Osteocyte (in vitro differentiated cells): ENCODE data around the gene ZNF548. TPM values are rescaled to one million over a fixed set of nuclear protein-coding genes. Genes with fewer than 3 reads are reported as not detected.

Experiments
- DNase-seq: peaks from one replicate; pipeline ENCODE4 v3.0.0; 2021; ENCODE audit warnings: mixed read lengths; ENCODE audit not compliant: unreplicated experiment; ENCODE audit errors: extremely low spot score
- H3K27ac Mint-ChIP-seq: one replicate; pipeline ENCODE4 v1.8.0; 2021; ENCODE audit warnings: mild to moderate bottlenecking, mixed read lengths; ENCODE audit not compliant: unreplicated experiment
- H3K27me3 Mint-ChIP-seq: one replicate; pipeline ENCODE4 v1.8.0; 2021; ENCODE audit warnings: mixed read lengths; ENCODE audit not compliant: unreplicated experiment
- H3K36me3 Mint-ChIP-seq: one replicate; pipeline ENCODE4 v1.8.0; 2021; ENCODE audit warnings: mixed read lengths; ENCODE audit not compliant: unreplicated experiment
- H3K4me1 Mint-ChIP-seq: one replicate; pipeline ENCODE4 v1.8.0; 2021; ENCODE audit warnings: mixed read lengths; ENCODE audit not compliant: unreplicated experiment
- H3K4me3 Mint-ChIP-seq: one replicate; pipeline ENCODE4 v1.8.0; 2021; ENCODE audit warnings: mild to moderate bottlenecking, moderate library complexity, mixed read lengths; ENCODE audit not compliant: unreplicated experiment
- H3K9me3 Mint-ChIP-seq: one replicate; pipeline ENCODE4 v1.8.0; 2021; ENCODE audit warnings: mixed read lengths; ENCODE audit not compliant: unreplicated experiment
- total RNA-seq: library from RNA; stranded (reverse); gene quantifications from 2 replicates; pipeline ENCODE4 v1.2.1, GENCODE V29; 2021
- TF ChIP-seq, protein P1 (sequence below): fragments of 200-600 bp; sonication (generic); IDR thresholded peaks from 2 replicates; pipeline ENCODE4 v1.5.0; 2021; ENCODE audit warnings: antibody characterized with exemption, mild to moderate bottlenecking, moderate library complexity

Gene ZNF548
- total RNA-seq, 1 donor from 2014 or later: 19.8 TPM

DNA sequence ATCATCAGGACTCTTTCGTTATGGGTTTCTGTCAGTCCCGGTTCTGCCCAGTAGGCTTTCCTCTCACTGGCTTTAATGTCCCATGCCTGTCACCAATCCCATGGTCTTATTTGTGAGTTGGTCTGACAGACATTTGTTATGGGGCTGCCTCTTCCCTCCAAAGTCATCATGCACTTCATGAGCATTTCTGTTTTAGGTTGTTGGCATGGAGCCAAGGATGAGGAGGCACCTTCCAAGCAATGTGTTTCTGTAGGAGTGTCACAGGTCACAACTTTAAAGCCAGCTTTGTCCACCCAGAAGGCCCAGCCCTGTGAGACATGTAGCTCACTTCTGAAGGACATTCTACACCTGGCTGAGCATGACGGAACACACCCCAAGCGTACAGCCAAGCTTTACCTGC, 29.8 kb downstream of the ZNF548 start:
- DNase-seq: no peak
- Mint-ChIP-seq H3K27me3 (no peaks in the 10 kb centered on the region), H3K36me3 (peaks cover 74% of the 10 kb centered on the region), H3K9me3 (peaks cover 29% of the 10 kb centered on the region), H3K27ac (no peak overlapping the region), H3K4me3 (no peak overlapping the region), H3K4me1 (no peaks in the 10 kb centered on the region)
- TF ChIP-seq, protein P1, sequence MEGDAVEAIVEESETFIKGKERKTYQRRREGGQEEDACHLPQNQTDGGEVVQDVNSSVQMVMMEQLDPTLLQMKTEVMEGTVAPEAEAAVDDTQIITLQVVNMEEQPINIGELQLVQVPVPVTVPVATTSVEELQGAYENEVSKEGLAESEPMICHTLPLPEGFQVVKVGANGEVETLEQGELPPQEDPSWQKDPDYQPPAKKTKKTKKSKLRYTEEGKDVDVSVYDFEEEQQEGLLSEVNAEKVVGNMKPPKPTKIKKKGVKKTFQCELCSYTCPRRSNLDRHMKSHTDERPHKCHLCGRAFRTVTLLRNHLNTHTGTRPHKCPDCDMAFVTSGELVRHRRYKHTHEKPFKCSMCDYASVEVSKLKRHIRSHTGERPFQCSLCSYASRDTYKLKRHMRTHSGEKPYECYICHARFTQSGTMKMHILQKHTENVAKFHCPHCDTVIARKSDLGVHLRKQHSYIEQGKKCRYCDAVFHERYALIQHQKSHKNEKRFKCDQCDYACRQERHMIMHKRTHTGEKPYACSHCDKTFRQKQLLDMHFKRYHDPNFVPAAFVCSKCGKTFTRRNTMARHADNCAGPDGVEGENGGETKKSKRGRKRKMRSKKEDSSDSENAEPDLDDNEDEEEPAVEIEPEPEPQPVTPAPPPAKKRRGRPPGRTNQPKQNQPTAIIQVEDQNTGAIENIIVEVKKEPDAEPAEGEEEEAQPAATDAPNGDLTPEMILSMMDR: no peak

DNA sequence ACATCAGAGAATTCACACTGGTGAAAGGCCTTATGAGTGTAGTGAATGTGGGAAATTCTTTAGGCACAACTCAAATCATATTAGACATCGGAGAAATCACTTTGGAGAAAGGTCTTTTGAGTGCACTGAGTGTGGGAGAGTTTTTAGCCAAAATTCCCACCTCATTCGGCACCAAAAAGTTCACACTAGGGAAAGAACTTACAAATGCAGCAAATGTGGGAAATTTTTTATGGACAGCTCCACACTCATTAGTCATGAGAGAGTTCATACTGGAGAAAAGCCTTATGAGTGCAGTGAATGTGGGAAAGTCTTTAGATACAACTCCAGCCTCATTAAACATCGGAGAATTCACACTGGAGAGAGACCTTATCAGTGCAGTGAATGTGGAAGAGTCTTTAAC, 31.4 kb downstream of the ZNF548 start:
- H3K9me3 Mint-ChIP-seq: peaks cover 22% of the 10 kb centered on the region
- H3K27me3 Mint-ChIP-seq: no peaks in the 10 kb centered on the region
- no peaks in the 10 kb centered on the region for H3K4me1 Mint-ChIP-seq
- TF ChIP-seq, protein P1: no peak
- no peak overlapping the region for H3K4me3 Mint-ChIP-seq
- H3K36me3 Mint-ChIP-seq: peaks cover 58% of the 10 kb centered on the region
- DNase-seq: no peak
- no peak overlapping the region for H3K27ac Mint-ChIP-seq

DNA sequence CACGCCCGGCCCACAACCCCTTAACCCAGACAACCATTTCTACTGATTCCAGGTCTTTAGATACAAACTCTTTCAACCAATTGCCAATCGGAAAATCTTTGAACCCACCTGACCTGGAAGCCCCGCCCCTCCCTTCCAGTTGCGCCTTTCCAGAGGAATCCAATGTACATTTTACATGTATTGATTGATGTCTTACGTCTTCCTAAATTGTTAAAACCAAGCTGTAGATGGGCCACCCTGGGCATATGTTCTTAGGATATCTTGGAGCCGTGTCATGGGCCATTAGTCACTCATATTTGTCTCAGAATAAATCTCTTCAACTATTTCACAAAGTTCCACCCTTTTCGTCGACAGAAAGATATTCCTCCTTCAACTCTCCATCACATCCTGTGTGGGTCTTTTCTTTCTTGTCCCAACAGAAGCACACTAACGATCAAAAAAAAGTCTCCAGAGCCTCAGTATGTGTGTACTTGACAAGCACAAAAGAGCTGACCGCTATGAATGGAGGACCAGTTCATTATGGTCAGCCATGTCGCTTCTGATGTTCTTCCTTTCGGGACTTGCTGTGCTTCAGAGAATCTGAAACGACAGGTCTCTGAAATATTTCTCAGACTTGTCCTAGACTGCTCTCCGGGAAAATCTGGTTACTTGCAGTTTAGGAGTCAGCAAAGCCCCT, 44.9 kb downstream of the ZNF548 start:
- TF ChIP-seq, protein P1: no peak
- H3K4me3 Mint-ChIP-seq: peak overlapping the region; percentile 96
- H3K27me3 Mint-ChIP-seq: no peaks in the 10 kb centered on the region
- peak overlapping the region; percentile 79 for H3K27ac Mint-ChIP-seq
- H3K9me3 Mint-ChIP-seq: peaks cover 6% of the 10 kb centered on the region
- peaks cover 19% of the 10 kb centered on the region for H3K36me3 Mint-ChIP-seq
- no peak for DNase-seq
- peaks cover 20% of the 10 kb centered on the region for H3K4me1 Mint-ChIP-seq

DNA sequence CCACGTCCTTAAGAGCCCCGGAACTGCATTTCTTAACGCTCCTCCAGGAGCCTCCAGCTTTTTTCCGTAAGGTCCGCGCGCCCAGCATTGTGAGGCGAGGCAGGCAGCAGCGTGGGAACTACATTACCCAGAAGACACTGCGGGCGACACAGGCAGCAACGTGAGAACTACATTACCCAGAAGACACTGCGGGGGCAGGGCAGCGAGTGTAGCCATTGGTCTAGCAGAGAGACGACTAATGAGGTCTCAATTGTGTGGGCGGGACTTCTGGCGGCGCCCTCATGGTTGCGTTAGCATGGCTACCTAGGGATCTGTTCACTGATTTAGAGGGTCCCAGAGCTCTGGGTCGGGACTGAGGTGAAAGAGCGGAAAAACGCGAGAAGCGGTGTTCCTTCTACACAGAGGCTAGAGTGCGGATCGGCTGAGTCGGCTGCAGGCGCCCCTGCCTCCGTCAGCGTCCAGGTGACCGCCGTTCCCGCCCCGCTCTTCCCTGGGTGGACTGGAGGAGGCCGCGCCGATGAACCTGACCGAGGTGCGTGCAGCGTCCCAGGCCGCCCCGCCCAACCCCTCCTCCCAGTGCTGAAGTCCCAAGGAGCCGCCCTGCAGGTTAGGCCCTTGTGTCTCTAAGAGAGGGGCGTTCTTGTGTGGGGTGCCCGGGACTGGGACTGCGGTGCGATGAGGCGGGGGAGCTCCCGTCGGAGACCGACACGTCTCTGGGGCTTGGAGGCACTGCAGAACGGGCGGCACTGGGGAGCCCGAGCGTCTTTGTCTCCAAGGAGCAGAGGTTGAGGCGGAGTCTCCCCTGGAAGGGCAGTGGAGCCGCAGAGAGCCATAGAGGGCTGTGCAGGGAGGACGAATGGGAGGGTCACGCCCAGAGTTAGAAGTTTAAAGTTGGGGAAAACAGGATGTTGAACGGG, 45.7 kb downstream of the ZNF548 start, which contains the start of gene ZNF749:
Gene ZNF749 (plus strand): TSS at position 264 of the 917 bp plus-strand sequence. CDS start 254 bp downstream, at position 518.
- peaks cover 20% of the 10 kb centered on the region for H3K4me1 Mint-ChIP-seq
- peak within 1 kb of the TSS; percentile 96 for H3K4me3 Mint-ChIP-seq
- peak; percentile 98 for DNase-seq
- TF ChIP-seq, protein P1: no peak
- H3K36me3 Mint-ChIP-seq: peaks cover 26% of the 10 kb centered on the region
- H3K9me3 Mint-ChIP-seq: peaks cover 13% of the 10 kb centered on the region
- peak within 1 kb of the TSS; percentile 79 for H3K27ac Mint-ChIP-seq
- no peaks in the 10 kb centered on the region for H3K27me3 Mint-ChIP-seq

DNA sequence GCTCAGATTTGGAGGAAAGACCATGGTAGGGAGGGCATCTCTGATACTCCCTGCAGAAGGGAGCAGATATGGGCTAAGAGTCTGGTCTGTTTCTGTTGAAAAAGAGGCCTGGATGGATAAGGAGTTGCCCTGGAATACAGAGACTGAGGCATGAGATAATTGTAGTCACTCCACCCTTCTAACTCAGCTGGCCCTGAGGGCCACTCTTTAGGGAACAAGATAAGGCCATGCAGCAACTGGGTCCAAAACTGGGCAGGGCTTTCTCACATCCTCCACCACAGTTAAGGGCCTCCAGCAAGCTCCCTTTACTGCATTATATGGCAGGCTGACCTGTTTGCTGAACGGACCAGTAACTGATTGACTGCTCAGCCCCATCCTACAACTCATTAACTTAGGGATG, 46.8 kb downstream of the ZNF548 start:
- peaks cover 21% of the 10 kb centered on the region for H3K9me3 Mint-ChIP-seq

More for the DNA sequence above, 46.8 kb downstream of the ZNF548 start:
- Mint-ChIP-seq H3K36me3 (peaks cover 33% of the 10 kb centered on the region), H3K27me3 (no peaks in the 10 kb centered on the region), H3K27ac (peak overlapping the region; percentile 79), H3K4me3 (peak overlapping the region; percentile 96), H3K4me1 (peaks cover 20% of the 10 kb centered on the region)
- TF ChIP-seq, protein P1: no peak
- DNase-seq: no peak
